Amniotic stem cell (primary cell): ENCODE data around the gene PPBP.

ENCODE experiments used
- DNase-seq: peaks from one replicate; lab custom pipeline; 2025; lab: John Stamatoyannopoulos, UW

PPBP gene, protein sequence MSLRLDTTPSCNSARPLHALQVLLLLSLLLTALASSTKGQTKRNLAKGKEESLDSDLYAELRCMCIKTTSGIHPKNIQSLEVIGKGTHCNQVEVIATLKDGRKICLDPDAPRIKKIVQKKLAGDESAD

DNA sequence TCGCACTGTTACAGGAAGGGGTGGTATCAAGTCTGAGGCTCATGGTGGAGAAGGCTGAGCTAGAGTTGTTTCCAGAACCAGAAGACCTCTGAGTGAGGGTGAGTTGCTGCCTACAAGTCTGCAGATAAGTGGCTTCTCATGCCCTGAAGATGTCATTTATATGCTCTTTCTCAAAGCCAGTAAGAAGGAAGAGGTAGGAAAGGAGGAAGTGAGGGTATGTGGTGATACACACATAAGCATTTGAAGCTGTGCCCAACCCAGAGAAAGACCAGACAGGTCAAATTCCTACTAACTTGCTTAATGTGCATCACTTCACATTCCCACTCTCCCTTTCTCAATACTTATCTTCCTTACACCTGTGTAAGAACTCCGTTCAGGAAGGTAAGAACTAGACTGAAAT is at the start of gene PPBP:
TSS of gene PPBP (minus strand) at position 130 of the 400 bp plus-strand sequence. CDS start at position 43, 87 bp downstream.
- DNase-seq, result no peak

DNA sequence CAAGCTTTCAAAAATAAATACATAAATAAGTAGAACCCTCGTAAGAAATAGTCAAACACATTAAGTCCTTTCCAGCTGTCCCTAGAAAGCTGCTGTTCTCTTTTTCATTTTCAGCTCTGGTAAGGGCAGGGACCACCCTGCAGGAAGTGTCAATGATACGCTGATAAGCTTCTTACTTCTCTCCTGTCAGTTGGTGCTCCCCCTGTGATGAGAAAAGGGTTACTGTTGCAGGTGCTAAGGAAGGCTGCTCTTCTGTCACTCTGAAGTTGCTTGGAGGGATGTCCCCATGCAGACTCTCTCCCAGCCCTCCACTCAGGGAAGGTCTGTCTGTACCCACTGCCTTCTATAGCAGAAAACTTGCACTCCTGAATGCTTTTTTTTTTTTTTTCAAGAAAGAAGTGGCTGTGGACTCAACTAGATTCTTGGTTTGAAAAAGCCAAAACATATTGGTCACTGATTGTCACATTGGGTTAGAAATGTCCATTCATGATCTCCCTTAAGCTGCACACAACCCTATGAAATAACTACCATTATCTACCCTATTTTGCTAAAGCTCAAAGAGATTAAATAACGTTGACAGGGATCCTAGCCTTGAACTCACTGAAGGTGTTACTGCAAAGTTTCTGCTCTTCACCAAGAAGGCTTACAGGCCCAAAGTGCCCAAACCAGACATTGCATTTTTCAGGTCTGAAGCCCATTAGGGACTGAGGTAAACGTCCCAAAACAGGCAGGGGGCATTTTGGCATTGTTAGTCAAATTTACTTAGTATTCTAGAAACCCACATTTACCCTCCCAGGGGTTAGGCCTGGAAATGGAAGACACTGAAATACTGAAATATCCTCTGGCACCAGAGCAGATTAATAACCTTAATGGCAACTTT is 49.3 kb upstream of the PPBP start:
- no peak for DNase-seq

DNA sequence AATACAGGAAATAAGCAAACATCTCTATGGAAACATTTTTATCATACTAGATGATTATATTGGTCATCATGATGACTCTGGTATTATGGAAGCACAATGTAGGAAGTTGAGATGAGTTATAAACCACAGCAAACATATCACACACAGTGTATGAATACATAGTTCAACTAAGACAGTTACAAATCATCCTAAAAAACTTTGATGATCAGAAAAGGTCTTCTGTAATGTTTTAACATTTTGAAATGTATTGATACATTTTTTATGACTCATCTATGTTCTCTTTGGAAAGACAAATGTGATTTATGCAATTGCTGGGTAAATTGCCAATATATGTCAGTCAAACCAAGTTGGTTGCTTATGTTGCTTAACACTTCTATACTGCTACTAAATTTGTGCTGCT is 45.7 kb upstream of the PPBP start:
- DNase-seq, result no peak

DNA sequence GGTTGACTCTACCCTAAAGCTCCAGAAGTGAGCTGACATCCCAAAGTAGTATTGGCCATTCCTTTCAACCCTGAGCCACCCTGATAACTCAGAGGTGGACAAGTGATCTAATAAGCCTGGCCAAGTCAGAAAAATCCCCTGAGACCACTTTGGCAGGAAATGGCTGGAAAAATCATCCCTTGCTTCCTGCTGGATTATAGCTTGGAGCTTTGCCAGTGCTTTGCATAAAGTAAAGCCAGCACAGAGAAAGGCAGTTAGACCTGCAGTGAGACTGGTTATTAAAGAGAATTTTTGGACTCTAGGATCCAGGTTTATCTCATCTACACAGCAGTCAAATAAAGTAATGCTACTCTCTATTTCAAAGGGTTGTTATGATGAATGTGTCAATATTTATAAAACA is 44.1 kb upstream of the PPBP start:
- no peak for DNase-seq

DNA sequence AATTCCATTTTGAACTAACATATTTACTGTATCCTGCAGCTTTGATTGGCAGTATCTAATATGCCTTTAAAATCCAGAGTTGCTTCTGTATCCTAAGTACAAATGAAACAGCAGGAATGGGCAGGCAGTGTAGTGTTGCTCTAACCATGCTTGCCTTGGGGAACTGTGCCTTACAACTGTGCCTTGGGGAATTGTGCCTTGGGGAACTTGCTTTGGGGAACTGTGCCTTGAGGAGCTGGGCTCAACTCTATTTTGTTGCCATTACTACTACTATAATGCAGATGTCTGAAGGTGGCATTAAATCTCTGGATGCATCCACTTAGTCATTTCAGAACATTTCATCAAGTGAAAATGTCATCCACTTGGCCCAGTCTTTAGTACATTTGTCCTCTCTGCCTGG is 43.6 kb upstream of the PPBP start:
- no peak for DNase-seq

DNA sequence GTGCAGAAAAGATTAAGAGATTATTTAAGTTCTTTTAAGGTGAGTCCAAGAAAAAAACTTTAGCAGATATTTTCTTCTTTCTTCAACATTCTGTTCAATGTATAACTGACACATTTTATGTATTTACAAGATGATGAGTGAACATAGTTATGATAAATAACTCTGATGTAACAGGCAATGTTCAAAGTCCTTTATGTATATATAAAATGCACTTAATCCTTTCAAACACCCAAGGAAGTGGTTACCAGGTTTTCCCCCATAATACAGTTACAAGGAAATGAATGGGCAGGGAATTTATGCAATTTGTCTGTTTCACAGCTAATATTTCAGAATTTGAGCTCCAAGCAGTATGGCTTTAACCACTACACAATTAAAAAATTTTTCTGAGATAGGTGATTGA is 42.3 kb upstream of the PPBP start:
- DNase-seq, result no peak

DNA sequence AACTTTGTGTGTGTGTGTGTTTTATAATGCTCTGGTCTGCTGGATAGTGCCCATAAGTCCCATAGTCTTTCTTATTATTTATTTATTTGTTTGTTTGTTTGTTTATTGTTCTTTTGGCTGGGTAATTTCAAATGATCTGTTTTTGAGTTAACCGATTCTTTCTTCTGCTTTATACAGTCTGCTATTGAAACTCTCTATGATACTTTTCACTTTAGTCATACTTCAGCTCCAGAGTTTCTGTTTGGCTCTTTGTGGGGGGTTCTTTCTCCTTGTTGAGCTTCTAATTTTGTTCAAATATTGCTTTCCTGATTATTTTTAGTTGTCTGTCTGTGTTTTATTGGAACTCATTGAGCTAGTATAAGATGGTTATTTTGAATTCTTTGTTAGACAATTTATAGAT is 40.5 kb upstream of the PPBP start:
- DNase-seq, result no peak

DNA sequence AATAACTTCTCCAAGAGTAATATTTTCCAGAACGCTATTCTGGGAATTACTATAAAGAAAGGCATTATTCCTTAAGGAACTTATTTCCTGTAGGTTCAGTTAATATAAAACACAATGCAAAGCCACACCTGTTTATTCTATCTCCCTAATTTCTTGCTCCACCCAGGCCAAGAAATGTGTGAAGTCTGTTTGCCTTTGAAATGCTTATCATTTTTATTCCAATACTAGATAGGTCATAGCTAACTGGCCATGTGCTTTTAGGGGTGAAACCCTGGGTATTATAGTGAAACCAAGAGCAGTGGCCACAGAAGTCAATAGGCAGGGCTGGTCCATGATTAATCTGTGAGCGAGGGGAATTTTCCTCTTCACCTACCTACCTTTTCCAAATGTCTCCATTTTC is 35.7 kb upstream of the PPBP start:
- no peak for DNase-seq

DNA sequence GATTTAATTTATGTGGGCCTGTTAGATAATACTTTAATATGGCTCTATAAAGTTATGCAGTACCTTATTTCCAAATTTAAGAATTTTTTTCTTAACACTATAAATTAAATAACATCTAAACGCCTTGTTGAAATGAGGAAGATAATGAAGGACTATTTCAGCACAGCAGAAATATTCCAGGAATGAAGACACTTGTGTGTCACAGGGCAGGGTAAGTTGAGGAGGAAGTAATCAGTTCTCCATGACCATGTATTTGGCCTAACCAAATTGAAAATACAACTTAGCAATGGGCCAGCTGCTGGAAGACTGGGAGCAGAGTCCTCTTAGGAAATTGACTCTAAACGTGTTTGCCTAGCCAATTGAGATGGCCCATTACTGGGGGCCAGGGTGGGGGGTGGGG is 33.6 kb upstream of the PPBP start:
- no peak for DNase-seq

DNA sequence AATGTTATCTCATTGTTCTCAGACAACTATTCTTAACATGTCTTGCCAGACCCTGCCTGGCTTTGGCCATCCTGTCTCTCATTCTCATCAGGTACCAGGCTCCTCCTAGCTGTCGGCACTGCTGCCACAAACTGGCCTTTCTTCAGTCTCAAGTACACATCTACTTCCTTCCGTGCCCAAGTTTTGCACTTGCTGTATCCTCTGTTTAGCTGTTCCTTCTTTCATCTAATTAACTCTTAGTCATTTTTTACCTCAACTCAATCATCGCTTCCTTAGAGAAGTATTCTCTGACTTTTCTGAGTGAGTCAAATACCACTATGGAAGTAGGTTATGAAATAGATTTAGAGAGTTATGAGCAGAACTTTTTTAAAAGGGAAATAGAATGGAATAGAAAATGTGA is 30.8 kb upstream of the PPBP start:
- DNase-seq, result no peak

DNA sequence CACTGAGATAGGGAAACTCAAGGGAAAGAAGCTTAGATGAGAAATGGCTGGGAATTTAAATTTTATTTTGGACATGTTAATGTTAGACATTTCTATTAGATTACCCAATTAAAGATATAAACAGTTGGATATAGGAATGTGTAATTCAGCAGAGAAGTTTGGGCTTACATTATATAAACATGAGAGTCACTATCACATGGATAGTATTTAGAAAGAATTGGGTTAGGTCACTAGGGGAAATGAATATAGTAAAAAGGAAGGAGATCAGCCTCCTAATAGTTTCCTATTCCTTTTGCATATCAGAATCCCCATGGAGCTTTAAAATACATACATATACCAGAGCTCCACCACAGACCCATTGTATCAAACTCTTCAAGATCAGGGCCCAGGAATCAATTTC is 30.1 kb upstream of the PPBP start:
- no peak for DNase-seq

DNA sequence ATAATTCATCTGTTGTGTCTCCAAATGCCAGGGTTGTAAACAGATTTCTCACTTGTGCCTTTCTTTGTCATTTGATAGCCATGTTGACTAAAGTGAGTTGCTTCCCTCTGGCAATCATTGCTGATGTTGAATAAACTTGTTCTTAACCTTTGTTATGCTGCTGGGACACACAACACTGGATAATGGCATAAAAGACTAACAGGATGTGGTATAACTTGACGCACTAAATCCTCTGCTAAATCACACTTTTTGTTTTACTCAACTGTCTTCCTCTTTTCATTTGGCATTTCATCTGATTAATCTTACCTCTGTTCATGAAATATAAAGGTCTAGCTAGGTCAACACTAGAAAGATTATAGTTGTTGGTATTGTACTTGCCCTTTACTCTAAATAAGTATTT is 28.1 kb upstream of the PPBP start:
- no peak for DNase-seq

DNA sequence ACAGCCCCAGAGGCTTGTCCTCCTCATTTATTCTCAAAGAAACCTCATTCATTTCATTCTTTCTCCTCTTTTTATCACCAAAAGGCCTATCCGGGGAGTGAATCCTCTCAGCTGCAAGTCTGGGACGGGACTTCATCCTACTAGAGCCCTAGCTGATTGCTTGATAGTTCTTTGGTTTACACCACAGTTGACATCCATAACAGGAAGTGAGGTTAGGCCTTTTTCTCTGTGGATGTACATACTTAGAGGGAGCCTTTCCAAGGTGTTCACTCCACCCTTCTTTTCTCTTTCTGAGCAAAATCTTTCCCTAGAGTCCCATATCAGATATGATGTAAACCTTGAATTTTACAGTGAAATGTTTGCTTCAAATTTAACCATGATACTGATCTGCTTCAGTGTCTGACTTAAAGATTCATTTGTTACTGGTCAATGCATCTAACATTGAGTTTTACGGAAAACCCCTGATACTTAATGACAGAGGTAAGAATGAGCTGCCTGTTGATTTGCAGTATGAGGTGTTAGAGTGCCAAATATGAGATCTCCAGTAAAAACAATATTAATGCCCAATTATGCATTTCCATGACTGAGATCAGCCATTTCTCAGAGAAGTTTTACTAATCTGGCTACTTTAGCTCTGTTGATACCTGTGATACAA is 27.3 kb upstream of the PPBP start:
- no peak for DNase-seq

DNA sequence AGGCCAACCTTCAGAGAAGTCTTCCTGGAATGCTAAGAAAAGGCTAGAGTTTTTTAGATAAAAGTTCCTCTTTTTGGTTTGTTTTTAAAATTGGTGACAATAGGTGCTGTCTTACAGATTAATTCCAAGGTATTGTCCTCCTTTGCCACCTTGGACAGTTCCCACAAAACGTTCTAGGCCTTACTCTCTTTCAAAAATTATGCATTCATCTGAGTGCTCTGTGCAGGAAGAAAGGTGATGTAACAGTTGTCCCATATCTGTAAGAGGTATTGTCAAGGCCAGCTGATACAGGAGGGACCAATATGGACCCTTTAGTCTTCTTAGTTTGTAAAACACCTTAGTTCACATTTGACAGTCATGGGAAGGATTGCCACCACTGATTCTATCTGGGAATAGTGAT is 26.3 kb upstream of the PPBP start:
- DNase-seq, result no peak

DNA sequence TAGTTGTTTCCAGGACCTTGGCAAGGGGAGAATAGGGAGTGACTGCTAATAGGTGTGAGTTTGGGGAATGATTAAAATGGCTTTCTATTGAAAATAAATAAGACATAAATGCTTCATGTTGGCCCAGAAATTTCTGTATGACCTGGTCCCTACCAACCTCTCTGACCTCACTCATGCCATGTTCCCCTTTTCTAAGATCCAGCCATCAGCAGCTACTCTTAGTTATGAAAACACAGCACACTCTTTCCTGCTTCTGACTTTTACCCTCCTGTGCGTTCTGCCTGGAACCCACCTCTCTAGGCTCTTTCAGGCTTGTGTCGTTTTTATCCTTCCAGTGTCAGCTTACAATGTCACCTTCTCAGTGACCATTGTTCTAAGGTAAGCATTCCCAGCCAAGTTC is 25.3 kb upstream of the PPBP start:
- no peak for DNase-seq

DNA sequence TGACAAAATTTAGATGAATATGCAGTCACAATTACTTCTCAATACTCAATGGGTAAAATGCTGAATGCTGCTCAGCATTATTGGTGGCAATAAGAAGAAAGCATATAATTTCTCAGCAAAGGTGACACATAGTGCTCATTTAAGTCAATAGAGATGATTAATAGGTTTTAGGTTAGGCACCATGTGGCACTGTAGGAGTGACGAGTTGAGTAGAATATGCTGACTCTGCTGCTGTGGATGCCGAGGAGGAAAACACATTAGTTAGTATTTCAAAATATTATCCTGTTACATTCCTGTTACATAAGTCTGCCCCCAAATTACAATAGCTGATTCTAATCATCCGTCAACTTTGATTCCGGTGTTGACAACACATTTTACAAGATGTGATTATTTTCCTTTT is 24.1 kb upstream of the PPBP start:
- no peak for DNase-seq

DNA sequence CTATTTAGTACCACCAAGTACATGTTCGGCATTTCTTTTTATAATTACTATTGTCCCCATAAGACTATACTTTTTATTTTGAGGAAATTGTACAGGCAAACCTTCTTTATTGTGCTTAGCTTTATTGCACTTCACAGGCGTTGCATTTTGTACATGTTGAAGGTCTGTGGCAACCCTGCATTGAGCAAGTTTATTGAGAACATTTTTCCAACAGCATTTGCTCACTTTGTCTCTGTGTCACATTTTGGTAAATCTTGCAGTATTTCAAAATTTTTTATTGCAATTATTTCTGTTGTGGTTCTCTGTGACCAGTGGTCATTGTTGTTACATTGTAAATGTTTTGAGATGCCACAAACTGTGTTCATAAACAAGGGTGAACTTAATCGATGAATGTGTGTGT is 21.3 kb upstream of the PPBP start:
- DNase-seq, result no peak

DNA sequence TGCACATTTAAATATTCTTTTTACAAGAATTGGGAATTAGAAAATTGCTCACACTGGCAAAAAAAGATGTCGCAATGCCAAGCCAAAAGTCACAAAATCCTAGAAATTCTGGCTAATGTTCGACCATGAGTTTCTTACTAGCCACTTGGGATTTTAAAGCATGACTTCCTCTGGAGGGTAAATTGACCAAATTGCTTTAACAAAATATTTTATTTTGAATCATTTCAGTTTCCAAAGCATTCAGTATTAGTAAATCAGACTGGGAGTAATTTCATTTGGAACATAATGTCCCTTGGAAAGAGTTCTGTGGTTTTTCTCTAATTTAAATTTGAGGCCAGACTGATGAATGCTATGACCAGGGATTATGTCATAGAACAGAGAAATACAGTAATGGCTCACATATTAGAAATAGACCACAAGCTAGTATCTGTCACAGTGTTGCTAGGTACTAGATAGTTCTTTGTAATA is 18.1 kb upstream of the PPBP start:
- DNase-seq, result no peak

DNA sequence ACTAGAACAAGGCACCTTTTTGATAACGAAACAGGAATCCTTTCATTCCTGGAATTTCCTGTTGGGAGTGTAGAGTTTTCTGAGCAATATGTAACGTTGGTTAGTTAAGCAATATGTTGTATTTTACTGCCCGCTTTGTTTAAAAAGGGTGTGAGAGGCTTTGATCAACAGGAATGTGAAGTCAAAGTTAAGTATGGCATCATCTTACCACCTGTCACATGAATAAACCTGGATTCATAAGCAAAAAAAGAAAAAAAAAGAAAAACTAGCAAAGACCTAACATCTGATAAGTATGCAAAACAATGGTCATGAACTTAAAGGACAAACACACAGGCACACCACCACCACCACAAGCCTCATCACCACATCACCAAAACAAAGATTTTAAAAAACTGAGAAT is 17.5 kb upstream of the PPBP start:
- DNase-seq, result no peak

DNA sequence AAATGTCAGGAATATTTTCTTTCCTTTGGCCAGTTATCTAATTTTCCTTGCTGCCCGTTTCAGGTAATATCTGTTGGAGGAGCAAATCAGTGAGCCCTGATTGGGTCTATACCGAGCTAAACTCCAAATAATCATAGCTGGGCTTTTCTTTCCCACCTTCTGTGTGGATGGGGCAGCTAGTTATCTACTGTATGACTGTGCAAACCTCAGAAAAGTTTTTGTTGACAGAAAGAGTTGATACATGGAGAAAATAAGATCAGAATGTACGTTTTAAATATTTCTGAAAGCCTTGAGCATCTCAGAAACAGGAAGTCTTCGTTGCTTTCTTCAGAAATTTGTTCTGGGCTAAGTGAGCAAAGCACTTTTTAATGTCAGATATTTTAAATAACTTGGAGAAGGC is 16.7 kb upstream of the PPBP start:
- DNase-seq, result no peak

DNA sequence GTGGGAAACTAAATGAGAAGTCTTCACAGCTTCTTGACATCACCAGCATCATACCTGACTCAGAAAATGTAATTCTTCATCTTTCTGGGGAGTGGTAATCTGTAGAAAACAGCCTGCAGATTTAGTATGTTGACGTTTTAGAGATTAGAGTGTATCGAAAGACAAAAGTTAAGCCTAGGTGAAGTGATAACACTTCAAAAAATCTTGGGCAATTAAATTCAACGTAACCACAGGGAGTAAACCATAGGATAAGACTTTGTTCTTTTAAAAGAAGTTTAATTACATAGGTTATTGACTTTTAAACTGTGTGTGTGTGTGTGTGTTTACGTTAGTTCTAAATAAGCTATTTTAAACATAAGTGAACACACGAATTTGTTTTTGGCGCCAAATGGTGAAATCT is 12.3 kb upstream of the PPBP start:
- no peak for DNase-seq

DNA sequence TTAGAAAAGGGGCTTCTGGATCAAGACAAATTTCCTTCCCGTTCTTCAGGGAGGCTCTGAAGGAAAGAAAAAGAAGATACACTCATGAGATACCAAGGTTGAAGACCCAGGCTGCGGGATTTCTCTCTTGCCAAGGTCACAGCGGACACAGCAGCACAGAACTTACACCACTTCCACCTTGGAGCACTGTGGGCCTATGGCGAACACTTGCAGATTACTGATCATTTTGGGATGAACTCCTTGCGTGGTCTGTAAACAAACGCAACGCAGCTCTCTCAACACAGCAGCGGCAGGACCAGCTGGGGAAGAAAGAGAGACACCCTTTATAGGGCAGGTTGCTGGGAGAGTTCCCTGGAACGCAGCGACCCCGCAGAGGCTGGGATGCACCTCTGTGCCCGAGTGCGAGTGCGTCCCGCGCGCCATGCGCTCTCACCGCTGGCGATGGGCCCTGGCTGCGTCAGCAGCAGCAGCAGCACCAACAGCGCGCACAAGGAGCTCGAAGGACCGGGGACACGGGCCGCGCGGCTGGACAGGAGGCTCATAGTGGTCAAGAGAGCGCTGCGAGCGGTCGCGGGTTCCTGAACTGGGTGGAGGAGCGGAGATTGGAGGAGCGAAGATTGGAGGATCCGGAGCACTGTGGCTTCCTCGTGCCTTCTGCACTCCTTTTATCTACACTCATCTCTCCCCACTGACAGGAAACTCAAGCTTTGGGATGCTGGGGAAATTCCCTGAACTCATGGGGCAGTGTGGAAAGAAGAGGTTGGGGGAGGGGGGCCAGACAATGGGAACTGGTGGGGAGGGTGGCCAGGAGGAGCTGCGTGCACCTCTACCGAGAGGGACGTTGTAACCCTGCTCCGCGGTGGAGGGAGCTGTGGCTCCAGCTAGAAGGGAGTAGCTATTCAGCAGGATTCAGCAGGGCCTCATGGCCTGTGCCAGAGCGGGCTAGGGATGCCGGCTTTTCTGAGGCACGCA is 10.3 kb upstream of the PPBP start, which contains the start of gene CXCL5:
TSS of gene CXCL5 (minus strand) at position 638 of the 972 bp plus-strand sequence. CDS start at position 542, 96 bp downstream.
- DNase-seq, result no peak
